ENCODE measurements around the gene LMNTD2.

Gene LMNTD2

DNA sequence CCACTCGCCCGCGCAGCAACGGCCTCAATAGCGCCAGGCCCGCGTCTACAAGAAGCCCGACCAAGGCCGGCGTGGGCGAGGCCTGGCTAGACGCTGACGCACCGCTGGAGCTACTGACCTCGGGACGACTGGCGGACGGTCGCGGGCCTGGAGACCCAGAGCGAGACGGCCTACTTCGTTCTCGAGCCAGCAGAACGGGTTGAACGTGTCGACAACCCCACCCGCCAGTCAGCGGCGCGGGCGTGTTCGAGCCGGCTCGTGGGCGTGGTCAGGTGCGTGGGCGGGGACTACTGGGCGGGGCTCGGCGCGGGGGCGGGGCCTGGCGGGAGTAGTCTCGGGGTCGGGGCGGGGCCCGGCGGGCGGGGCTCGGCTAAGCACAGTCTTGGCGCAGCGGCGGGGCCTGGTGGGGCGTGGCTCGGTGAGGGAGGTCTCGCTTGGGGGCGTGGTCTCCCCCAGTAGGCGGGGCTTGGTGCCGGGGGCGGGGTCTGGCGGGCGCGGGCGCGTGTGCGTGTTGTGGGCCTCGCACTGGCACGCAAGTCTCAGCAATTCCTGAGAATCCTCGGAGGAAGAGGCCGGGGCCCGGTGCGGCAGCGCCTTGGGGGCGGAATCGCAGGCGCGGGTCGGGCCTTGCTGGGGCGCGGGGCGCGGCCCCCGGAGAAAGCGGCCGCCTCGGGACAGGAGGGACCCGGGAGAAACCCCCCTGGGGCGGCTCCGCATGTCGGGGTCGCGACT lies 53.4 kb downstream of the LMNTD2 start, which contains the start of gene RNH1:
TSS of gene RNH1 (minus strand) at position 248 of the 732 bp plus-strand sequence. CDS start 5,080 bp downstream, outside the sequence.
- DNase-seq: peak; percentile 81

DNA sequence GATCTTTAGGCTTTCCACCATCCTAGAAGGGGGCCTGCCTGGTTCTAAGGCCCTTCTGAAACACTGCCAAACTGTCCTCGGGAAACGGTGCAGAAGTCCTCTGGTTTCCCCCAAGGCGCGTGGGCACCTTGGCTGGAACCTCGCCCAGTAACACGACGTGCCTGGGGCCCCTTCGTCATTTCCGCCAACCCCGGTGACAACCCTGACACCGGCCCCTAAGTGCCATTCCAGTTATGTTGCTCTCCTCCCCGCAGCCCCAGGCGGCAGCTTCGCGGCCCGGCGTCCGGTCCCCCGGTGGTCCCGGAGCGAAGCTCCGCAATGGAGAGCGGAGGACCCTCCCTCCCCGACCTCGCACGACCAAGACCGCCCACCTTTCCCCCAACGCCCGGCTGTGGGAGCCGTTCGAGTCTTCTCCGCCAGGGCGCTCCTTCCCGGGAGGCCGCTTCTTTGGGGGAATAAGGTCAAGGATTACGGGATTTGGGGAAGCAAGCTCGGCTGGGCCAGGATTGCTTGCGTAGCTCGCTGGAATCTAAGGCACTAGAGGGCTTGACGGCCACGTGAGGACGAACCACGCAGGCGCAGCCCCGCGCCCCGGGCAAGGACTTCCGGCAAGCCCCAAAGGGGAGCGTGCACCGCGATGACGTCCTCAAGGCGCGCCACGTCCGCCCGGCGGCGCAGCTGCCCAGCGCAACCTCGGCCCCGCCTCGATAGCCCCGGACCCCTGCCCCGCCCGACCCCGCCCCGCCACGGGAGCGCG lies 54.1 kb downstream of the LMNTD2 start:
- peak; percentile 91 for DNase-seq

GRCh38 chr11:504994-505344 lies 55.6 kb downstream of the LMNTD2 start:
- DNase-seq: no peak

Measured in amniotic stem cell (primary cell).